H7 (cell line): ENCODE results near the gene EIPR1. TPM values are rescaled to one million over a fixed set of nuclear protein-coding genes. Genes with fewer than 3 reads are reported as not detected.
A peak's percentile ranks its signal among the peaks of the same experiment; 100 is the strongest.

Experiments used
- DNase-seq: peaks from one replicate; pipeline ENCODE4 v3.0.0; 2012
- H3K27me3 ChIP-seq: 2 replicates; pipeline ENCODE4 v1.6.0; 2011; ENCODE audit warnings: mild to moderate bottlenecking, low read length; ENCODE audit not compliant: control insufficient read depth, insufficient read depth
- H3K36me3 ChIP-seq: replicated peaks from 2 replicates; pipeline ENCODE4 v1.5.1; 2011; ENCODE audit warnings: low read length; ENCODE audit not compliant: control insufficient read depth, insufficient read depth
- H3K4me3 ChIP-seq: 2 replicates; pipeline ENCODE4 v1.5.1; 2011; ENCODE audit warnings: low read depth, mild to moderate bottlenecking, control low read depth, low read length, moderate library complexity; ENCODE audit not compliant: insufficient read depth
- total RNA-seq: library from RNA; depleted of rRNA; stranded (reverse); fragments of >200 nt; shearing (Covaris generic); gene quantifications from 2 replicates; pipeline ENCODE4 v1.2.3, GENCODE V29; 2014

EIPR1 gene
- total RNA-seq, 1 experiment from 2014 or later, result 60.4 TPM

DNA sequence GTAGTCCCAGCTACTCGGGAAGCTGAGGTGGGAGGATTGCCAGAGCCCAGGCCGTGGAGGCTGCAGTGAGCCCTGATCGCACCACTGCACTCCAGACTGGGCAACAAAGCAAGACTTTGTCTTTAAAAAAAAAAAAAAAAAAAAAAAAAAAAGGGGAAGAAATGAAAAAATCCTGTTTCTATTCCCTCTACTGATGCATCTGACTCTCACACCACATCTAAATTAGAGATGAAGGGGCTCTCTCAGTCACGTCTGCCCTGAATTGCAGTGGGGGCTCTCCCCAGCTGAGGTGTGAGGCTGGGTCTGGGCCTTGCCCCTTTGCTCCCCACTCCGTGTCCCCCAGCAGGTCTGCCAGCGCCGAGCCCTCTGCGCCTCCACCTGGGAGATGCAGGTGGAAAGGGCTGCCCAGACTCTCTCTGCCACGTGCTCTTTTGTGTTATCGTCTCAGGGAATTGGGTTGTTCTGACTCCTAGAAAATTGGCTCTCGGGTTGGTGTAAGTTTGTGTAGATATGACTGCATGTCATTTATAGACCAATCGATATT lies 32.1 kb upstream of the EIPR1 start:
- Histone ChIP-seq H3K4me3 (no peak overlapping the region), H3K27me3 (no peaks in the 10 kb centered on the region), H3K36me3 (peaks cover 3% of the 10 kb centered on the region; the same call in 1 of the 2 replicates)
- DNase-seq, result no peak

DNA sequence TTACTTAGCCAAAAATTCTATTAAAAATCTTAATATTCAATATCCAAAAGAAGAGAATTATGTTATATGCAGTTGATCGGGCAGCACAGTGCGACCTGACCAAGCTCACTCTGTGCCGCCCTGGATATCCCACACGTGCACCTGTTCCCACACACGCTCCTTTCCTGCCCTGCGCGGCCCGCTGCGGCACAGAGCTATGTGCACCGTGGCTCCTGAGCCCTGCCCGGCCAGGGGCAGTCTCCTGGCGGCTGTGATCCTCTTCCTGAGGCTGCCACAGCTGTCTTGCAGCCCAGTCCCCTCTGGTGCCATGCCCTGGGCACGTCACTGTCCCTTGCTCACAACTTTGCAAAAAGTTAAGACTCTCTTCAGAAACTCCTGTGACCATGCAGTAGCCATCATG lies 31.2 kb upstream of the EIPR1 start:
- Histone ChIP-seq H3K27me3 (no peaks in the 10 kb centered on the region), H3K36me3 (peaks cover 3% of the 10 kb centered on the region; the same call in 1 of the 2 replicates), H3K4me3 (no peak overlapping the region)
- no peak for DNase-seq

DNA sequence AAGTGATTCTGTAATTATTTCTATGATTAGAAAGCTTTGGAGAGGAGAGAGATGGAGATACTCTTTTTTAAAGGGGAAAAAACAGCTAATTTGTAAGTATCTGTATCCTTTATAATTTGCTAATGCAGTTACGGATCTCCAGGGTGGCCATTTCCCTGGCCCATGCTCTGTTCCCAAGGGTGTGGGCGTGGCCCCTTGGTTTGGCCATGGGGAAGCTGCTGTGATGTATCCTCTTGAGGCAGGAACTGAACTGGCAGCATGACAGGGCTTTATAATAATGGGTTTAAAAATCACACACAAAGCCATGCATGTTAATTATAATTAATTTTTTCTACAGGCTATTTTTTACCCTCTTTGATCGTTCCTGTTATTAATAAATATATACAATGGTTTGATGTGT lies 28.9 kb upstream of the EIPR1 start:
- no peak for DNase-seq
- Histone ChIP-seq H3K36me3 (peaks cover 5% of the 10 kb centered on the region; the same call in 1 of the 2 replicates), H3K27me3 (no peaks in the 10 kb centered on the region), H3K4me3 (no peak overlapping the region)

DNA sequence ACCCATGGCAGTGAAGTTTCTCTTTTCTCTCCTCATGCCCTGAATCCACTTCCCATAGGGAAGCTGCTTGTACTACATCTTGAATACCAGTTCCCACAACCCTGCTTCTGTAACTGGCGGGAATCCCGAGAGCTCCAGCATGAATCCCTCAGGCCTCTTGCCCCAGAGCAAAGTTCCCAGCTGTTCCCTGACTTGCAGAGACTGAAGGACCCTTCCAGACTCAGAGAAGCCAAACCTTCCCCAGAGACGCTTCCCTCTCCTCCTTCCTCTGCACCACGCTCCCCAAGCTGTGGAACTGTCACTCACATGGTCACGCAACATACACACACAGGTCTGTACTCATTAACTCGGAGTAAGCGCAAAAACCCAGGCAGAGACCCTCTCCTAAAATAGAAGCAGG lies 28.3 kb upstream of the EIPR1 start:
- peaks cover 5% of the 10 kb centered on the region; the same call in 1 of the 2 replicates for H3K36me3 ChIP-seq
- H3K27me3 ChIP-seq, result no peaks in the 10 kb centered on the region
- DNase-seq, result no peak
- no peak overlapping the region for H3K4me3 ChIP-seq

DNA sequence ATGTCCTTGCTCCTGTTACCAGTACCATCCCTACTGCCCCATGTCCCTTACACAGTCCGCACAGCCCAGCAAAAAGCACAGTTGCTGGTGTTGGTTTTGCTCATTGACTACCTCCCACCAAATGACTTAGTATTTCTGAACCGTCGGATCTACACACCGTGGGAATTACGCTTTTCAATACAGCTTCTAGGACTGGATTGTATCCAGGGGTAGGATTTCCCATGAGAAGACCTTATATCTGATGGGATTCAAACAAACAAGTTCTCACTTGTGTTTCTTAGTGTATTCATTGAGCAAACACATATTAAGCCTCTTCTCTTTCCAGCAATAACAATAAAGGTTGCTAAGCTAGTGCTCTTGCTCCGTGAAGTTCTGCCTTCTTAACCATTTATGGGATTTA lies 27.7 kb upstream of the EIPR1 start:
- Histone ChIP-seq H3K4me3 (no peak overlapping the region), H3K36me3 (peaks cover 5% of the 10 kb centered on the region), H3K27me3 (no peaks in the 10 kb centered on the region)
- DNase-seq, result no peak

DNA sequence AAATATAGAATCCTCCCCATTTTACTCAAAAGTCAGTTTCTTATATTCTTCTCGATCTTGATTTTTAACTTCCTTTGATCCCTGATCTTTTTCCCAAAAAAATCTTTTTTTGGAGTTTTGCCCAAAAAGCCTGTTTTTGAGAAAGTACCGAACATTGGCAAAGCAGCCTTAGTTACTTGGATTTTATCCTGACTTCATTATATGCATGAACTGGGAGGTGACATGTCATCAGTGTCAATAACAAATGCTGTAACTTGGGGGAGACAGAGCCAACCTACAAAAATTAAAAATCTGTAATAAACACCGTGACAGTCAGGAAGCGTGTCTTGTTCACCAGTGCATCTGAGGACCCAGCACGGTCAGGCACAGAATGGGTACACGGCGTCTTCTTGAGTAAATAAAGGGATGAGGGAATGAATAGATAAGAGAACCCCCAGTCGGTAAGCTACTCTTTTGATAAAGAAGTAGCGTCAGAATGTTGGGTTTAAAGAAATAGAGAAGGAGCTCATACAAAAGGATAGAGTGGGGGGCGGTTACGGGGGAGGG lies 26.8 kb upstream of the EIPR1 start:
- DNase-seq, result no peak
- Histone ChIP-seq H3K36me3 (peaks cover 5% of the 10 kb centered on the region), H3K27me3 (no peaks in the 10 kb centered on the region), H3K4me3 (no peak overlapping the region)

DNA sequence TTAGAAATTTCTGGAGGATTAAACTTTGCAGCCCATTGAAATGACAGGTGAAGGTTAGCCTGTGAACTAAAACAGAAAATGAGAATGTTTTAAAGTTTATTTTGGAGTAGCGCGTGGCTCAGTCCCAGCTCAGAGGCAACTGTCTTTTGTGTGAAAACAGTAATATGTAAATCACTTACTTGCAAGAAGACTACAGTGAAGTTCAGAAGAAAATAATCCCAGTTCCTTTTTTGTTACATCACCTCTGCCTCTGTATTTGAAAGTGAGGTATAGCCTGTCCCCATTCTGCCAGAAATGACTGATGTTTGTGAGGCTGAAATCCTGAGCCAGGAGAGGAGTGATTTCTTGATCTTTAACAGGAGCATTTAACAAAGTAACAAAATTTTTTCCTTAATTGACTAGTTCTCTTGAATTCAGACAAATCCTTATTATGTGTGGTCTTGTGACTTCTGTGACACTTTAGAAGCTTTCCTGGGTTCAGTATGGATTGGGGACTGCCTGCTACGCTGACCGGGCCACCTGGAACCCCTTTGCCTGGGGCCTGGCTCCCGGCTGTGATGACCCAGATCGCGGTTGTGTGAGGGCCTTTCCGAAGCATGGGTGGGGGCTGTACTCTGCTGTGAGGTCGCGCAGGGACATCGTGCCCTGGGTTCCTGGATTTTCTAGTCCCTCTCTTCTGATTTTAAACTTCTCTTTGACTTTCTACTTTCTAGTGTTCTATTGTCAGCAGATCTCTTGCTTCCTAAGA lies 26.1 kb upstream of the EIPR1 start:
- Histone ChIP-seq H3K27me3 (no peaks in the 10 kb centered on the region), H3K36me3 (peaks cover 5% of the 10 kb centered on the region), H3K4me3 (no peak overlapping the region)
- no peak for DNase-seq

DNA sequence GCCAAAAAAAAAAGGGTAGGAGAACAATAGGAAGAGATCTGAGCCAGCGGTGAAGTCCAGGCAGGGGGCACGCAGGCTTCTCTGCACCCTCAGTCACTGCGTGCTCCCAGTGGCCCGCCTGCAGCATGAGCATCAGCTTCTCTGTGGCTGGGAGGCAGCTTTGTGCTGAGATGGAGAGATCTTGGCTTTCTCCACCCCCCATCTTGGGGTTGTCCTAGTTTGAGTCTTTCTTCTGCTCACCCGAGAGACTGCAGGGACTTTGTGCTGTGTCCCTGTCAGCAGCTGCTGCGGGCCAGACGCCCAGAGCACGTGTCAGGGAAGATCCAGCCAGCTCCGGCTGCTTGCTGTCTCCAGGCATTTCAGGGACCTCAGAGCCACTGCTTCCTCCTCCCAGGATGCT lies 22.2 kb upstream of the EIPR1 start:
- peaks cover 2% of the 10 kb centered on the region for H3K36me3 ChIP-seq
- H3K27me3 ChIP-seq, result no peaks in the 10 kb centered on the region
- H3K4me3 ChIP-seq, result no peak overlapping the region
- DNase-seq, result peak; percentile 64

DNA sequence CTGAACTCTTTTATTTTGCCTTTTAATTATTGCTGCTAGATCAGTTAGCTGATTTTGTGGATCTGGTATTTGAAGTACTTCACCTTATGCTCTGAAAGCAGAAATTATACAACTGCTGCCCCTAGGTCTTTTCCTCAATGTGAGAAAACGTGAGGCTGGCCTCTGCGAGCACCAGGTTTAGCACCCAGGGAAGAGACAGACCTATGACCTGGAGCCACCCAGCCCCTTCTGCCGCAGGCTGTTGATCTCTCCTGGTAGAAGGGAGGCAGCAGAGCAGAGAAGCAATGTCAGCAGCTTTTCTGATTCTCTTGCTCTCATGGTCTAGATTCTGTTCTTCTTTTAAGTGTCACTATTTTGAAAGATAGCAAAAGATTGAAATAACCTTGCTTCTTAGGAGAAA lies 21.8 kb upstream of the EIPR1 start:
- DNase-seq, result peak; percentile 57
- Histone ChIP-seq H3K27me3 (no peaks in the 10 kb centered on the region), H3K36me3 (peaks cover 2% of the 10 kb centered on the region), H3K4me3 (no peak overlapping the region)

DNA sequence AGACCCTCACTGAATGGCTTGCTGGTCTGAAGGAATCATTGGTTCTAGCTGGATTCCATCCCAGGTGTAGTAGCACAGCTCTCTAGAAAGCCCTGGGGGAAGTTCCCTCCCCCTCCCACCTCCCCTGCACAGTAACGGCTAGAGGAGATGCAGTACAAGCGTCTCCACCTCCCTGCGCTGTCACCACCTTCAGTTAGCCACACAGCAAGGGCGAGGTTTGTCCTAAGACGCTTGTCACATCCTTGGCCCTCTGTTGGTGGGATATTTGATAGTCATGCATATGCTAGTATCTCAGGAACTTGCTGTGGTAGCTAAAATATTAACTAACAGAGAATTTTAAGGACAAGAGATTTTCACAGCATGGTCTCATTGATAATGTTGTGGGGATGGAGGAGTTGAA lies 21.2 kb upstream of the EIPR1 start:
- H3K27me3 ChIP-seq, result no peaks in the 10 kb centered on the region
- H3K36me3 ChIP-seq, result peaks cover 2% of the 10 kb centered on the region
- H3K4me3 ChIP-seq, result no peak overlapping the region
- DNase-seq, result peak; percentile 58

DNA sequence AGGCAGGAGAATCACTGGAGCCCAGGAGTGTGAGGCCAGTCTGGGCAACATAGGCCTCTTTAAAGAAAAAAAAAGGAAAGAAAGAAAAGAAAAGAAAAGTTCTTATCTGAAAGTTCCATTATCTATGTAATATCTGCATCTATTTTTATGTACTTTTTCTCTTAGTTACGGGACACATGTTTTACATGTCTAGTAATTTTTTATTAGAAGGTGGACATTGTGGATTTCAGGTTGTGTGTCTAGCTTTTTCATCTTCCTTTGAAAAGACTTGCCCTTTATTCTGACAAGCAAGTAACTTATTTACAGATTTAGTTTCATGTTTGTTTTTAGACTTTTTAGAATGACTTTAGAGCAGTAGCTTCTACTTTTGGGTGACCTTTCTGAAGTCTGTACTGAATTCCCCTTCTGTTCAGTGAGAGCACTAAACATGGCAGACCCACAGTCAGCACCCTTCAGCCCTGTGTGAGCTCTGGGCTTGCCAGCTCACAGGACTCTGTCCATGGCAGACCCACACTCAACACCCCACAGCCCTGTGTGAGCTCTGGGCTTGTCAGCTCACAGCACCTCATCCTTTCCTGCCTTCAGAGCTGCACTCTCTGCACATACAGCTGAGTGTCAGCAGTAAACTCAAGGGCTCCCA lies 19.4 kb upstream of the EIPR1 start:
- DNase-seq, result no peak

DNA sequence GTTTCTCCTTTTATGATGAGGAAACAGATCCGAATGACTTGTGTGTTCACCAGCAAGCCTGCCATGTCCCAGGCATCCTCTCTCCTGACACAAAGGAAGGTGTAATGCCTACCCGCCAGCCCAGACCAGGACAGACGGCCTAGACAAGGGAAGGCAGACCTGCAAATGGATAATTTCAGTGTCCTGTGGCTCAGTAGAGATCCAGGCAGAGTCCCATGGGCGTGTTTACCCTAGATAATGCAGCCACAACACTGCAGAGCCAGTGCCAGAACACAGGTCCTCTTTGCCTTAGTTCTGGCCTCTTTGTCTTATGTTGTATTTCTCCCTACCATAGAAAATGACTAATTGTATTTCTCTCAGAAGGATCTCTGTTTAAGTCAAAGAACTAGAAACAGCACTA lies 14.6 kb upstream of the EIPR1 start:
- Histone ChIP-seq H3K27me3 (no peaks in the 10 kb centered on the region), H3K36me3 (peaks cover 4% of the 10 kb centered on the region), H3K4me3 (no peak overlapping the region)
- DNase-seq, result no peak

More for the DNA sequence above, 19.4 kb upstream of the EIPR1 start:
- no peak overlapping the region for H3K4me3 ChIP-seq
- H3K36me3 ChIP-seq, result no peaks in the 10 kb centered on the region; the same call in 1 of the 2 replicates
- H3K27me3 ChIP-seq, result no peaks in the 10 kb centered on the region

DNA sequence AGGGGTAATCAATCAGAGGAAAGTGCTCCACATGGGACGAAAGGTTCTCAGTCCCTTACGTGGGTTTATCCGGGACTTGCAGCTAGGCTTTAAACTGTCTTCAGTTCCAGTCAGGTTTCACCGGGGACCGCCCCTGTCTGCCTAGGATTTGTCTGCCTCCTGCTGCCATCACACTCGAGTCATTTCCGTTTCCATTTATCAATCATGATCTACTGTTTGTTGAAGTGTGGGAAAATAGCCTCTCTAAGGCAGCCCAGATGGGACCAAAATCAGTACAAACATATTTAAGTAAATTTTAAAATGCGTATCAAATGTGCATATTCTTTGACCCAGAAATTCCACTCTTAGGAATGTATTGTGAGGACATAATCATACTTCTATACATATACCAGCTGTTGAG lies 12.4 kb upstream of the EIPR1 start:
- H3K36me3 ChIP-seq, result peaks cover 4% of the 10 kb centered on the region
- DNase-seq, result no peak
- H3K27me3 ChIP-seq, result no peaks in the 10 kb centered on the region
- no peak overlapping the region for H3K4me3 ChIP-seq

DNA sequence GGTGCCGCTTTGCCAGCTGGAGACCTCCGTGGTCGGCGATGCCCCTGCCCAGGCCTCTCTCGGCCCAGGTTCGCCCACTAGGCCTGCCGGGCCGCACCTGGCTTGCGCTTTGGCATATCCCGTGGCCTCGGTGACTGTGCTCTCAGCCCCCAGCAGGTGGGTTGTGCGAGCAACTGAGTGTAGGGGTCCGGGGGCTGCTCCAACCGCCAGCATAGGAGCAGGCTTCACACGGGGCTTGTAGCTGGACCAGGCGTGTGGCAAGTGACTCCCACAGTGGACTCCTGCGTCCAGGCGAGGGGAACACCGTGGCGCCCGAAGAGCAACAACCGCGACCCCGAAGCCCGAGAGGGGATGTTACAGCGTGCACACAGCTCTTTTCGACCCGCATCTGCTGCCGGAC lies 11.6 kb upstream of the EIPR1 start:
- H3K4me3 ChIP-seq, result no peak overlapping the region
- no peak for DNase-seq
- peaks cover 4% of the 10 kb centered on the region for H3K36me3 ChIP-seq
- no peaks in the 10 kb centered on the region for H3K27me3 ChIP-seq

DNA sequence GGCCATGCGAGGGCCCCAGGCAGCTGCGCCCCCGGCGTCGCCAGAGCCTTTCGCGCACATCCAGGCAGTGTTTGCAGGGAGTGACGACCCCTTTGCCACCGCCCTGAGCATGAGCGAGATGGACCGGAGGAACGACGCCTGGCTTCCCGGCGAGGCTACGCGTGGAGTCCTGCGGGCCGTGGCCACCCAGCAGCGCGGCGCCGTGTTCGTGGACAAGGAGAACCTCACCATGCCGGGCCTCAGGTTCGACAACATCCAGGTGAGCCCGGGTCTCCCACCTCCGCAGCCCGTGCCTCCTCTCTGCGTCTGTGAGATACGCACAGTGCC lies 10.8 kb upstream of the EIPR1 start:
- Histone ChIP-seq H3K36me3 (peaks cover 4% of the 10 kb centered on the region), H3K4me3 (no peak overlapping the region), H3K27me3 (no peaks in the 10 kb centered on the region)
- DNase-seq, result no peak
